GM21367 (cell line): Measurements from ENCODE around the gene TATDN3.
"Not testable (repeated sequence)": the region's sequence is repeated elsewhere in the genome, so short reads cannot be mapped to it uniquely, and the experiment has no call there.

Source experiments
- ATAC-seq: cut with Tn5 transposase; IDR thresholded peaks from one replicate; pipeline ENCODE4 v1.9.1; 2021; ENCODE audit not compliant: unreplicated experiment

TATDN3 gene, protein sequence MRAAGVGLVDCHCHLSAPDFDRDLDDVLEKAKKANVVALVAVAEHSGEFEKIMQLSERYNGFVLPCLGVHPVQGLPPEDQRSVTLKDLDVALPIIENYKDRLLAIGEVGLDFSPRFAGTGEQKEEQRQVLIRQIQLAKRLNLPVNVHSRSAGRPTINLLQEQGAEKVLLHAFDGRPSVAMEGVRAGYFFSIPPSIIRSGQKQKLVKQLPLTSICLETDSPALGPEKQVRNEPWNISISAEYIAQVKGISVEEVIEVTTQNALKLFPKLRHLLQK

DNA sequence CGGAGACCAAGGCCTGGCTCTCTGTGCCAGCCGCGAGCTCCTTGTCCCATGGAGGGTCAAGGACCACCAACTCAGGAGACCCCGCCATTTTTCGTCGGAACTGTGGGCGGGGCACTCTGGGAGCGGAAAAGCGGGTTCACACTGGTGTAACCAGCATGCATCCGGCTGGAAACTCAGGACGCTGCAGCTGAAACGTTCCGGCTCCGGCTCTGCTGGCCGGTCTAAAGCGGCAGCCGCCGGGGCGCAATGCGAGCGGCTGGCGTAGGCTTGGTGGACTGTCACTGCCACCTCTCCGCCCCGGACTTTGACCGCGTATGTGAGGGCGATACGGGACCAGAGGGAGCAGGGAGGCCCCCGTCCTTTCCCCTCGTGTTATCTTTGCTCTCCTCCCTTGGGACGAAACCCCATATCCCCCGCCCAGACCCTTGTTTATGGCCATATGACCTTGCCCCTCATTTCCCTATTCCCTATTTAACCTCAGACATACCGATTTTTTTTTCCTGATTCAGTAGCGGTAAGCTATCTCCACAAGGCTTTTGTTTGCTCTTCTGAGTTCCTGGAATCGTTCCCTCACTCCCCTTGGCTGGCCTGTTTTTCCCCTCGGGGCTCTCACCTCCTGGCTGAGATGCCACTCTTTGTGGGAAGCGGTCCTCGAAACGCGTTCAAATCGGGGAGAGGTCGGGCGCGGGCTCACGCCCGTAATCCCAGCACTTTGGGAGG is at the start of gene TATDN3, which contains the start of gene NSL1:
Gene TATDN3 (plus strand): TSS at position 219 of the 720 bp plus-strand sequence. CDS start 28 bp downstream, at position 247.
Gene NSL1 (minus strand): TSS at position 102 of the 720 bp plus-strand sequence. CDS start 14 bp downstream, at position 88.
- ATAC-seq, result peak; percentile 46

DNA sequence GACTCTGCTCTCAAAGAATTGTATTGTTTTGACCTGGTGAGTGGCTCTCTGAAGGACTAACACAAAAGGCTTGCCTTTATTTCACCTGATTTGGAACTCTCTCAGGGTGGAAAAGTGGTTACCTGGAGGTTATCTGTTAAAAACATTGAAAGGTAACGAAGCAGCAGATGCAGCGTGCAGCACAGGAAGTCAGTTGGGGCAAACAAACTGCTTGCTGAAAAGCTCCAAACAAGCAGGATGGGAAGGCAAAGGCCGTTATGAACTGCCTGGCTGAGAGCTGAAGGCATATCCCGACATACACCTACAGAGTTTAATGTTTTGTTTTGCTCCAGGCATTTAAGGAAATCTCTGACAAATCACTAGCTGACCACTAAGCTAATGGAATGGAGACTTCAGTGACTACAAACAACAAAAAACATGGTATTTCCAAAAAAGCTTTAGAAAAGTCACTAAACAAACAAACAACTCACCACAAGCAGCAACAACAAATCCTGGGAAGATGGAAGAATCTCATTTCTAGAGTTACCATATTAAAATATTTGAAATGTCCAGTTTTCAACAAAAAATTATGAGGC is 47.7 kb upstream of the TATDN3 start:
- ATAC-seq, result no peak

DNA sequence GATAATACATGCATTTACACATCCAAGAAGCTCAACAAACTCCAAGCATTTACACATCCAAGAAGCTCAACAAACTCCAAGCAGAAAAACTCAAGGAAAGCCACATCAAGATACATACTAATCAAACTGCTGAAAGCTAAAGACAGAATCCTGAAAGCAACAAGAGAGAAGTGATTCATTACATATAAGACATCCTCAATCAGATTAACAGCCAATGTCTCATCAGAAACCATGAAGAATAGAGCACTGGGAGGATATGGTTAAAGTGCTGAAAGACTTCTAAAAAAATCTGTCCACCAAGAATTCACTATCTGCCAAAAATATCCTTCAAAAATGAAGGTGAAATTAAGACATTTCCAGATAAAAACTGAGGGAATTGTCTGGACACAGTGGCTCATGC is 46.4 kb upstream of the TATDN3 start:
- no peak for ATAC-seq

DNA sequence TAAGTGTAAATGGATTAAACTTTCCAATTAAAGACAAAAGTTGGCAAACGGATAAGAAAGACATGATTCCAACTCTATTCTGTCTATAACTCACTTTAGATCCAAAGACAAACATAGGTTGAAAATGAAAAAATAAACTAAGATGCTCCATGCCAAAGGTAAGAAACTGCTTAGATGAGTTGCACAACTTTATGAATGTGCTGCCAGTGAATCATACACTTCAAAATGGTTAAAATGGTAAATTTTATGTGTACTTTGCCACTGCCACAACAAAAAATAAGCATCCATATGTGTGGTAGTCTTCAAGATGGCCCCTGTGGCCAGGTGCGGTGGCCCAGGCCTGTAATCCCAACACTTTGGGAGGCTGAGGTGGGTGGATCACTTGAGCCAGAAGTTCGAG is 45.1 kb upstream of the TATDN3 start:
- no peak for ATAC-seq

DNA sequence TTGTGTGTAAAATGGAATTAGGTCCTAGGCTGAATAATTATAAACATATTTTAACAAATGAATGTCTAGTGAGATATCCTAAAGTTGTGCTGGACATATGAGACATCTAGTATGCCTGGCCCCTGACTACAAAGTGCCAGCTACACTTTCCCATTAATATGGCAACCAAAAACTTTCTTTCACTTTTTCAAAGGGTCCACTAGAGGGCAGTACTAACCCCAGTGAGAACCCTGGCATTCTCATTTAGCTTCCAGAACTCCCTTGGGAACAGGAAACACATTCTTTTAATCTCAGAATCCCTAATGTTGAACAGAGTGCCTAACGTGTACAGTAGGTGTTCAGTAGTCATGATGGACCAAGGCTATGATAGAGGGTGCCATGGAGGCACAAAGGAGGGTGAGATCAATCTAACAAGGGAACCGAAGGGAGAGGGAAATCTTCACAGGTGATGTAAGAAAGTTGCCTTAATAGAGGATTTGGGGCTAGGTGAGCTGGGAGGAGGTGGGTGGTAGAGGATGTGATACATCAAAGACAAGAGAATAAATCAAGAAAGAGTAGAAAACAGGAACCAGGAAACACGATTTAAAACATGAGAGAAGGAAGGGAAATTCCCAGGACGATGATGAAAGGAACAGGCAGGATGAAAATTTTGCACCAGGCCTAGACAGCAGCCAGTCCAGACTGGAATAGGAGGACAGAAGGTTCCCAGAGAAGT is 41.7 kb upstream of the TATDN3 start:
- no peak for ATAC-seq

DNA sequence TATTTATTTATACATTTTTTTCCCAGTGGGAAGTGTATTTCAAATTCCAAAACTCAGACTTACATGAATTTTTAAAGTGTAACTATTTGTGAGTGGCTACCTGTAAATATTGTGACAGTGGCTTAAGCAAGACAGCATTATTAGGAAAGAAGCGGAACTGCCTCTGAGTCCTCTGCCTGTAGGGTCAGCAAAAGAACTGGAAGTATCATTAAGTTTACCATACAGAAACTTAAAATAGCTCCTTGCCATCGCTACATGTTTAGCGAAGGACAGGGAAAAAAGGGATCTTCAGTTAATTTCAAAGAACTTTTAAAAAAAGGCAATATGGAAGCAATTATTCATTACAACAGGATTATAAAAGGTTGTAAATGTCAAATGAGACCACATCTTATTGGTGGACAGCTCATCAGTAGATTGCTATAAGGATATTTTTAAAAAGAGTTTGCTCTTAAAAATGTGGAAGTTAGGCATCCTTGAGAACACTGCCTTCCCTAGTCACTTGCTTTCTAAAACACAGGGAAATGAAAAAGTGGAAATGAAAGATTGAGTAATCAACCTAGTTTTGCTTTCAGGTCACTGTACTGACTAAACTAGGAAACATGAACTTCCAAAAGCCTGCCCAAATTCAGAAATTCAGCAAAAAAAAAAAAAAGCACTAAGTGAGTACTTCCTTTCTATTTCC is 39.3 kb upstream of the TATDN3 start:
- ATAC-seq, result no peak

DNA sequence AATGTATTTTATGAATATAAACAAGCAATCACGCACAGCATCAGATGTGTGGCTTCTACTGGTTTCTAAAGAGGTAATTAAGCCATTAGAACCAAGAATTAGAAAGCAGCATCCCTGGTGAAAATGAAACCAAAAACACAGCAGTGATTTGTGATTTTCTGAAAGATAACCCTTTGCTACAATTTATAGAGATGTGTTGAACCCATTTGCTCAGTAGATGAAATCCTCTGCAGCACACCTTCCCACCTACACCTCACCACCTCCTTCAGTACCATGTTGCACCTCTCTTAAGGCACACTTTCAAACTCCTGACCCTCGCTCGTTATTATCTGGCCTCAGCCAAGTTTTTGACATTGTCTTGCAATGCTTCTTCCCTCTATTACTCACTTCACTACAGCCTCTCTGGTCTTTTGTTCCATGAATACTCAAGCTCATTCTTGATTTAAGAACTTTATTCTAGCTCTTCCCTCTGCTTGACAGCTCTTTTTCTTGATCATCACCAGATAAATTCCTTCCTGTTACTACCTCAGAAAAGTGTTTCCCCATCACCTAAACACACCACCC is 38.7 kb upstream of the TATDN3 start:
- ATAC-seq, result no peak

DNA sequence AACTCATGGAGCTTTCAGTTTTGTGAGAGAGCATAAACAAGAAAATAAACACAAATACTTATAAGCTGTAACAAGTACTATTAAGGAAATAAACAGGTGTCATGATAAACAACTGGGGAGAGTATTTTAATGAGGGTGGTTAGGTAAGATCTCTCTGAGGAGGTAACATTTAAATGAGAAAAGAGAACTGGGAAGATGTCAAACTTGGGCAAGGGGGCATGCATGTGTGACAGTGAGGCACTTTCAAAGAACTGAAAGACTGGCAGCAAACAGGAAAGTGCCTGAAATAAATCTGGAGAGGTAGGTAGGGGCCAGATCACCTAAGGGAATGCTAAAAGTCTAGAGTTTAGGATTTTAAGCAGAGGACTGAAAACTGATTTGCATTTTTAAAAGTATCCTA is 37.9 kb upstream of the TATDN3 start:
- no peak for ATAC-seq

DNA sequence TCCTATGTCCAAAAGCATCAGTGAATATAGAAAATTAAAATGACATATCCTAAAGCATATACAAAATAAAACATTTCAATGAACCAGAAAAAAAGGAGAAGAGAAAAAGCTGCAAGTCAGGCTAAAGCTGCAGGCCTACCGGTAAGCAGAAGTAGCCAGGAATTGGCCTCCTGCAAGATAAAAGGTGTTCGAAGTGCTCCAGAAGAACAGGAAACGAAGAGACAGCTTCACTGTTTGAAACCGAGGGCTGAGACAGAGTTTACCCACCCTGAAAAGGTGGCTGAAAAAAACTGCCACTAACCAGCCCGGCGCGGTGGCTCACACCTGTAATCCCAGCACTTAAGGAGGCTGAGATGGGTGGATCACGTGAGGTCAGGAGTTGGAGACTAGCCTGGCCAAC is 37.5 kb upstream of the TATDN3 start:
- no peak for ATAC-seq

DNA sequence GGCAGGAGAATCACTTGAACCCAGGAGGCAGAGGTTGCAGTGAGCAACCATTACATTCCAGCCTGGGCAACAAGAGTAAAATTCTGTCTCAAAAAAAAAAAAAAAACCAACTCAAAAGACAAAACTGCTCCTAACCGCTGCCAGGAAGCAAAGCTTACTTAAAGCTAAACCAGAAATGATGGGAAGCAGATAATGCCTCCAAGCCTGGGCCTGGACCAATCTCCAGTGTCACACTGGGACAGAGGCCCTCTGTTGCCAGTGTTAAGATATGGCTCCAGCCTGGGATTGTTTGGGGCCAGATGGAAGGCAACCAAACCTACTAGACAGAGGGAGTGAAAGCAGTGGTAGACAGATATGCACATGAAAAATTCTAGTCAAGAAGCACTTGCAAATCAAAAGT is 37.0 kb upstream of the TATDN3 start:
- no peak for ATAC-seq

DNA sequence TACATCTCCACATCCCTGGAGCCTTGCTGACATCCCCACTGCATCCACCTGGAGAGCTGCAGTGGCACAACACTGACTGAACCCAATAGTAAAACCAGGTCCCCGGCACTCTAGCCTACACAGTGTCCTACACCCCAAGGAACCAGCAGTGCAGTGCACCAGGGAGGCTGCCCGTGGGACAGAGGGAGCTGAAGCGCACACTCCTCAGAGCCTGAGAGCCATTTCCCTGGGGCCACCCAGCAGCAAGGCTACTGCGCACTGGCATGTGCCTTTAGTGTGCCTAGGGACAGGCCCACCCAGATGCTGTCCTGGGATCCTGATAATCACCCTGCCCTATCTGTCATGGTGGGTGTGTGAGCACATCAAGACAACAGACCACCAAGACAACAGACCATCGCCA is 32.0 kb upstream of the TATDN3 start:
- no peak for ATAC-seq

DNA sequence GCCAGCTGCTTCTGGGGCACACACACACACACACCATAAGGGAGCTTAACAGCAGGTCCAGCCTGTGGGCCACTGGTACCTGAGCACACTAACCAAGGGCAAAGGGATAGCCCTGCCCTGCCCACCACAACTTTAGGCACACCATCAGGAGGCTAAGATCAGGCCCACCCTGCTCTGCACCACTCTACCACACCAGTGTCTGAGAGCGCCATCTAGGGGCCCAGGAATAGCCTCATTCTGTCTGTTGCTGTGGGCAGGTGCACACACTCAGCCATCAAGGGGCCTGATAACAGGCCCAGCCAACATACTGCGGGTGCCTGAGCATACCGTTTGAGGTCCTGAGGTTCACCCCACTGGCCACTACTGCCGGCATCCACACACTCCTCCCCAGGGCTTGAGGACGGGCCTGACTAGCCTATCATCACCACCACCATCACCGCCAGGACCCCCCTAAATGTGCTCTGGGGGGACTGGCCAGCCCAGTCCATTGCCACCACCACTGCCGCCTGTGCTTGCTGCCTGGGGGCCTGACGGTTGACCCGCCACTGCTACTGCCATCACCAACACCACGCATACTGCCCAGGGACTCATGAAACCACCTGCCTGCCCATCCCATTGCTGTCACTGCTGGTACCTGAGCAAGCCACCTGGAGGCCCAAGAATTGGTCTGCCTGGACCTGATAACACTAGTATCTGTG is 31.4 kb upstream of the TATDN3 start:
- no peak for ATAC-seq

DNA sequence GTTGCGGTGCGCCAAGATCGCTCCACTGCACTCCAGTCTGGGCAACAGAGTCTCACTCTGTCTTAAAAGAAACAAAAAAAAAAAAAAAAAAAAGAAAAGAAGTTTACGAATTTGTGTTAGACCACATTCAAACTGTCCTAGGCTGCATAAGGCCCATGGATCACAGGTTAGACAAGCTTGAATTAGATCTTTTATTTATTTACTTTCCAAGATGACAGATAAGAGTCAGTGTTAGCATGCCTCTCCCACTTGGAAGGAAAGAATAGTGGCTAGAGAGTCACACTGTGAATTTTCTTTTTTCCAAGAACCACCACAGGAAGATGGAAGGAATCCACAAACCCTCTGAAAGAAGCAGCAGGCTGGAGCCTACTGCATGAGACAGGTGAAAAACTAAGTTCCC is 29.5 kb upstream of the TATDN3 start:
- ATAC-seq, result no peak

DNA sequence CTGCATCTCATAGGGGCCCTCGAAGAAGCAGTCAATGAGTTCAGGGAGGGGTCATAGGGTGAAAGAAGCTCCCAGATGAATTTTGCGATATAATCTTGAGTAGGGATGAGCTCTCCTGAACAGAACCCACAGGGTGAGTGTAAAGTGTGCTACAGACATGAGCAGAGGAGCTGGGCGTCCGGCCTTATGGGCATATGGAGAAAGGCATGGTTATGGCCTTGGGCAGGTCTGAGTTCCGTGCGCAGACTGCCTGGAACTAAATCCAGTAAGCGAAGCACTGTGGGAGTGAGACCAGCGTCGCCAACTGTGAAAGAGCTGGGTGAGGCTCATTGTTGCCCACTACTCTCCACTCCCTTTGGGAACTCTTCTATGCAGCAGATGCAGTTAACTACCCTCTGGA is 28.9 kb upstream of the TATDN3 start:
- no peak for ATAC-seq

DNA sequence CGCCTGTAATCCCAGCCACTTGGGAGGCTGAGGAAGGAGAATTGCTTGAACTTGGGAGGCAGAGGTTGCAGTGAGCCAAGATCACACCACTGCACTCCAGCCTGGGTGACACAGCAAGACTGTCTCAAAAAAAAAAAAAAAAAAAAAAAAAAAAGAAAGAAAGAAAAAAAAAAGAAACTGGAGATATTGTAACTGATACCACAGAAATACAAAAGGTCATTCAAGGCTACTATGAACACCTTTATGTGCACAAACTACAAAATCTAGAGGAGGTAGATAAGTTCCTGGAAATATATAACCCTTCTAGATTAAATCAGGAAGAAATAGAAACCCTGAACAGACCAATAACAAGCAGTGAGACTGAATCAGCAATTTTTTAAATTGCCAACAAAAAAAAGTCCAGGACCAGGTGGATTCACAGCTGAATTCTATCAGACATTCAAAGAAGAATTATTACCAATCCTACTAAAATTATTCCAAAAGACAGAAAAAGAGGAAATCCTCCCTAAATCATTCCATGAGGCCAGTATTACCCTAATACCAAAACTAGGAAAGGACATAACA is 26.9 kb upstream of the TATDN3 start:
- not testable (repeated sequence) for ATAC-seq

DNA sequence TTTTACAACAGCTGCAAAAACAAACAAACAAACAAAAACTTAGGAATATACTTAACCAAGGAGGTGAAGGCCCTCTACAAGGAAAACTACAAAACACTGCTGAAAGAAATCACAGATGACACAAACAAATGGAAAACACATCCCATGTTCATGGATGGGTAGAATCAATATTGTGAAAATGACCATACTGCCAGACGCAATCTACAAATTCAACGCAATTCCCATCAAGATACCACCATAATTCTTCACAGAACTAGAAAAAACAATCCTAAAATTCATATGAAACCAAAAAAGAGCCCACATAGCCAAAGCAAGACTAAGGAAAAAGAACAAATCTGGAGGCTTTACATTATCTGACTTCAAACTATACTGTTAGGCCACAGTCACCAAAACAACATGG is 24.9 kb upstream of the TATDN3 start:
- ATAC-seq, result not testable (repeated sequence)

DNA sequence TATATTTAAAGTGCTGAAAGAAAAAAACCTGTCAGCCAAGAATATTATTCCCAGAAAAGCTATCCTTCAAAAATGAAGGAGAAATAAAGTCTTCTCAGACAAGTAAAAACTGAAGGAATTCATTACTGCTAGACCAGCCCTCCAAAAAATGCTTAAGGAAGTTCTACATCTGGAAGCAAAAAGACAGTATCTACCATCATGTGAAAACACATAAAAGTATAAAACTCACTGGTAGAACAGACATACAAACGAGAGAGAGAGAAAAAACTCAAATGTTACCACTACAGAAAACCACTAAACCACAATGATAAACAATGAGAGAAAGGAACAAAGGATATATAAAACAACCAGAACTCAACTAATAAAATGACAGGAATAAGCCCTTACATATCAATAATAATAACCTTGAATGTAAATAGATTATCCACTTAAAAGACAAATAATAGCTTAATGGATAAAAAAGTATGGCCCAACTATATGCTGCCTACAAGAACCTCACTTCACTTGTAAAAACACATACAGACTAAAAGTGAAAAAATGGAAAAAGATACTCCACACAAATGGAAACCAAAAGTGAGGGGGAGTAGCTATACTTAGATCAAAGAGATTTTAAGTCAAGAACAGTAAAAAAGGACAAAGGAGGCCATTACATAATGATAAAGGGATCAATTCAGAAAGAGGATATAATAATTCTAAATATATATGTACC is 22.1 kb upstream of the TATDN3 start:
- no peak for ATAC-seq

DNA sequence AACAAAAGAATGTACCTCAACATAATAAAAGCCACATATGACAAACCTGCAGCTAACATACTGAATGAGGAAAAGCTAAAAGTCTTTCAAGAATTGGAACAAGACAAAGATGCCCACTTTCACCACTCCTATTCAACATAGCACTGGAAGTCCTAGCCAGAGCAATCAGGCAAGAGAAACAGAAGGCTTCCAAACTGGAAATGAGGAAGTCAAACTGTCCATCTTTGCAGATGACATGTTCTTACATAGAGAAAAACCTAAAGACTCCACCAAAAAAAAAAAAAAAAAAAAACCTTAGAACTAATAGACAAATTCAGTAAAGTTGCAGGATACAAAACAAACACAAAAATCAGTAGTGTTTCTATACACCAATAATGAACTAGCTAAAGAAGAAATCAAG is 20.4 kb upstream of the TATDN3 start:
- no peak for ATAC-seq

DNA sequence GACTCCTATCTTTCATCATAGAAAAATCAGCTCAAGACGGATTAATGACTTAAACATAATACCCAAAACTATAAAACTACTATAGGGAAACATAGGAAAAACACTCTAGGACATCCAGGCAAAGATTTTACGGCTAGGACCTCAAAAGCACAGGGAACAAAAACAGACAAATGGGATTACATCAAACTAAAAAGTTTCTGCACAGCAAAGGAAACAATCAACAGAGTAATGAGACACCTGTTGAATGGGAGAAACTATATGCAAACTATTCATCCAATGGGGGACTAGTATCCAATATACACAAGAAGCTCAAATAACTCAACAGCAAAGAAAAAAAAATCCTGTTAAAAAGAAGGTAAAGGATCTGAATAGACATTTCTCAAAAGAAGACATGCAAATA is 18.7 kb upstream of the TATDN3 start:
- no peak for ATAC-seq
